EL (cell line): Measurements from ENCODE around the gene ELL.

Experiments
- DNase-seq: peaks from one replicate; pipeline ENCODE4 v3.0.0-alpha.2; 2016

ELL gene

GRCh38 chr19:18503971-18504885 is 17.6 kb downstream of the ELL start:
- no peak for DNase-seq

GRCh38 chr19:18503337-18503970 is 18.4 kb downstream of the ELL start:
- DNase-seq = no peak

- DNase-seq = no peak
These were observed 19.1 kb downstream of the ELL start for GRCh38 chr19:18502638-18503294.

- no peak for DNase-seq
These were observed 19.6 kb downstream of the ELL start for GRCh38 chr19:18502246-18502637.

- DNase-seq = no peak
These were observed 20.0 kb downstream of the ELL start for GRCh38 chr19:18501832-18502231.

GRCh38 chr19:18501351-18501750 is 20.5 kb downstream of the ELL start:
- DNase-seq = no peak

GRCh38 chr19:18500799-18501198 is 21.1 kb downstream of the ELL start:
- no peak for DNase-seq

- DNase-seq = no peak
These were observed 21.5 kb downstream of the ELL start for GRCh38 chr19:18500376-18500775.

- no peak for DNase-seq
These were observed 22.7 kb downstream of the ELL start for GRCh38 chr19:18499055-18499775.

GRCh38 chr19:18496980-18497256 is 25.0 kb downstream of the ELL start:
- no peak for DNase-seq

GRCh38 chr19:18496167-18496979 is 25.5 kb downstream of the ELL start:
- peak; percentile 87 for DNase-seq

GRCh38 chr19:18495204-18495911 is 26.5 kb downstream of the ELL start:
- DNase-seq = no peak

GRCh38 chr19:18494267-18494607 is 27.6 kb downstream of the ELL start:
- peak; percentile 46 for DNase-seq

GRCh38 chr19:18493440-18494266 is 28.2 kb downstream of the ELL start:
- DNase-seq = no peak

- DNase-seq = no peak
These were observed 29.6 kb downstream of the ELL start for GRCh38 chr19:18491995-18492953.

GRCh38 chr19:18490728-18491127 is 31.1 kb downstream of the ELL start:
- no peak for DNase-seq

GRCh38 chr19:18489627-18490184 is 32.2 kb downstream of the ELL start:
- DNase-seq = no peak

- DNase-seq = no peak
These were observed 32.8 kb downstream of the ELL start for GRCh38 chr19:18488838-18489626.

- DNase-seq = peak; percentile 46
These were observed 33.5 kb downstream of the ELL start for GRCh38 chr19:18488403-18488723.
